GM12878 (cell line): ENCODE data around the gene ITSN2. TPM values are rescaled to one million over a fixed set of nuclear protein-coding genes. Genes with fewer than 3 reads are reported as not detected.

Source experiments
- ASH2L ChIP-seq: fragments of 300-600, 200-600 bp; sonication (generic); IDR thresholded peaks from 2 replicates; pipeline ENCODE4 v1.6.1; 2017; ENCODE audit warnings: low read depth, mild to moderate bottlenecking, borderline replicate concordance
- BACH1 ChIP-seq: fragments of 450-650 bp; IDR thresholded peaks from 2 replicates; pipeline ENCODE4 v1.6.1; 2017; ENCODE audit warnings: mild to moderate bottlenecking, borderline replicate concordance
- BMI1 ChIP-seq: fragments of 450-650 bp; IDR thresholded peaks from 2 replicates; pipeline ENCODE4 v1.6.1; 2016; ENCODE audit warnings: mild to moderate bottlenecking, moderate library complexity, borderline replicate concordance
- CHD4 ChIP-seq: fragments of 200-600 bp; sonication (generic); IDR thresholded peaks from 2 replicates; pipeline ENCODE4 v1.6.1; 2016; ENCODE audit warnings: mild to moderate bottlenecking
- CREM ChIP-seq: IDR thresholded peaks from 2 replicates; pipeline ENCODE4 v1.6.1; 2014; ENCODE audit warnings: antibody characterized with exemption, low read depth
- E2F4 ChIP-seq: IDR thresholded peaks from 2 replicates; pipeline ENCODE4 v1.6.1; 2012; ENCODE audit warnings: low read depth, low read length, improper control_type of control experiment
- ETV6 ChIP-seq, 2 experiments: fragments of 450-650 bp in 1 of 2; IDR thresholded peaks in 1 of 2; conservative IDR thresholded peaks in 1 of 2; 2 replicates each; pipeline ENCODE4 v1.6.1; 2014; ENCODE audit warnings: antibody characterized with exemption in 1 of 2, borderline replicate concordance in 1 of 2, low read depth in 1 of 2, mild to moderate bottlenecking in 1 of 2, moderate library complexity in 1 of 2
- HDGF ChIP-seq: fragments of 450-650 bp; IDR thresholded peaks from 2 replicates; pipeline ENCODE4 v1.6.1; 2016; ENCODE audit warnings: antibody characterized with exemption
- MTA2 ChIP-seq: fragments of 450-650 bp; IDR thresholded peaks from 2 replicates; pipeline ENCODE4 v1.6.1; 2016; ENCODE audit warnings: low read depth, mild to moderate bottlenecking, moderate library complexity
- MYC ChIP-seq: IDR thresholded peaks from 2 replicates; pipeline ENCODE4 v1.6.1; 2011; ENCODE audit warnings: mild to moderate bottlenecking, low read length, moderate library complexity, inconsistent platforms; ENCODE audit not compliant: insufficient read depth, insufficient replicate concordance, insufficient read length, severe bottlenecking
- PAX5 ChIP-seq: IDR thresholded peaks from 2 replicates; pipeline ENCODE4 v1.6.1; 2011; ENCODE audit warnings: low read depth, low read length, borderline replicate concordance
- PKNOX1 ChIP-seq: fragments of 450-650 bp; IDR thresholded peaks from 2 replicates; pipeline ENCODE4 v1.6.1; 2016; ENCODE audit warnings: mild to moderate bottlenecking
- RB1 ChIP-seq: fragments of 450-650 bp; formaldehyde crosslinking; IDR thresholded peaks from 2 replicates; pipeline ENCODE4 v1.6.1; 2017; ENCODE audit warnings: mild to moderate bottlenecking, borderline replicate concordance
- RCOR1 ChIP-seq: conservative IDR thresholded peaks from 2 replicates; pipeline ENCODE4 v1.6.1; 2012; ENCODE audit warnings: low read depth, low read length, improper control_type of control experiment
- SMAD5 ChIP-seq: IDR thresholded peaks from 2 replicates; pipeline ENCODE4 v1.6.1; 2016; ENCODE audit warnings: antibody characterized with exemption, low read depth
- SREBF1 ChIP-seq: IDR thresholded peaks from 2 replicates; pipeline ENCODE4 v1.6.1; 2012; ENCODE audit warnings: mild to moderate bottlenecking, low read length
- SRF ChIP-seq, 2 experiments: IDR thresholded peaks; 2 replicates each; pipeline ENCODE4 v1.6.1; 2011; ENCODE audit warnings: low read depth in 2 of 2, low read length in 2 of 2, mild to moderate bottlenecking in 1 of 2, moderate library complexity in 1 of 2
- ZNF207 ChIP-seq: fragments of 450-650 bp; IDR thresholded peaks from 2 replicates; pipeline ENCODE4 v1.6.1; 2014; ENCODE audit warnings: antibody characterized with exemption, mild to moderate bottlenecking, borderline replicate concordance
- ZNF217 ChIP-seq: fragments of 450-650 bp; IDR thresholded peaks from 2 replicates; pipeline ENCODE4 v1.6.1; 2017; ENCODE audit warnings: antibody characterized with exemption, mild to moderate bottlenecking
- ZNF24 ChIP-seq: fragments of 450-650 bp; IDR thresholded peaks from 2 replicates; pipeline ENCODE4 v1.6.1; 2017; ENCODE audit warnings: antibody characterized with exemption, mild to moderate bottlenecking
- polyA plus RNA-seq, 11 experiments: library from polyadenylated mRNA; depleted of rRNA in 4 of 11; unstranded in 6 of 11; stranded (reverse) in 5 of 11; fragments of >200 nt; fragmentation: Nextera tagmentation in 4 of 11; fragmentation: Illumina TruSeq in 1 of 11; extraction: Ambion mirVana in 4 of 11; extraction: Trizol in 1 of 11; gene quantifications; 1 replicate in 1 of 11; 2 replicates in 10 of 11; pipeline versions ENCODE4 v1.2.1 to v1.2.3, GENCODE V29; 2011 to 2016; ENCODE audit warnings: inconsistent platforms in 2 of 11, missing spikeins in 2 of 11, low read depth in 1 of 11
- total RNA-seq, 4 experiments: library from RNA; depleted of rRNA in 3 of 4; stranded (reverse); fragments of >200 nt in 3 of 4; fragmentation: Illumina TruSeq in 1 of 4; extraction: Trizol in 1 of 4; gene quantifications; 2 replicates each; pipeline versions ENCODE4 v1.2.1 to v1.2.3, GENCODE V29; 2013 to 2021
- TF ChIP-seq, protein P1 (sequence below): IDR thresholded peaks from 2 replicates; pipeline ENCODE4 v1.6.1; 2011; ENCODE audit warnings: borderline replicate concordance, low read depth, mild to moderate bottlenecking, moderate library complexity, low read length; ENCODE audit not compliant: insufficient read depth, poor library complexity, severe bottlenecking
- TF ChIP-seq, protein P2 (sequence below): fragments of 450-650 bp; IDR thresholded peaks from 2 replicates; pipeline ENCODE4 v1.6.1; 2017; ENCODE audit warnings: low read depth, mild to moderate bottlenecking, moderate library complexity

ITSN2 gene
- total and polyA plus RNA-seq, 10 of the 15 experiments (the other 5 are each of a cell fraction or from before 2014, with no cell fraction given) = 20.5 to 80.0 (median 54.7) TPM

DNA sequence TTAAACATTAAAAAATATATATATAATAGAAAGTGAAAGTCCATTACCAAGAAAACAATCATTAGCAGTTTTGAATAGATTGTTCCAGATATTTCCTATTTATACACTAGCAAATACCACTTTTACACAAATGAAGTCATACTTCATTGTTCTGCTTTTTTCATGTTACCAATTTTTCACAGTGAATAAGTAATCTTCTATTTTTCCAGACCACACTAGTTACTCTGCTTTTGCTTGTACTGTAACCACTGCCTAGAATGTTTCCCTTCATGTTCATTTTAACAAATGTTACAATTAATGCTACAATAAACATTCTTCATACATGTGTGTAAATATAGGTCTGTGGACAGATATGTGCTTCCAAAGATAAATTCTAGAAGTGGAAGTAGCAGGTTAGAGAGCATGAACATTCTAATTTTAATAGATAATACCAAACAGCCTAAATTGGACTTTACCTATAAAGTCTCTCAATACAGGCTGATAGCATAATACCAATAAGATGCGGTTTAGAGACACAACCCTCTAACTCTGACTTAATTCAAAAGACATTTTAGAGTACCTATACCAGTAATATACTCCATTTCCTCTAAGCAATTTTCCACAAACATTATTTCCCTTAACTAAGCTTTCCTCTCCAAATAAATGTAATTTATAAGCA is 17.0 kb downstream of the ITSN2 start (continued):
- TF ChIP-seq, protein P1, sequence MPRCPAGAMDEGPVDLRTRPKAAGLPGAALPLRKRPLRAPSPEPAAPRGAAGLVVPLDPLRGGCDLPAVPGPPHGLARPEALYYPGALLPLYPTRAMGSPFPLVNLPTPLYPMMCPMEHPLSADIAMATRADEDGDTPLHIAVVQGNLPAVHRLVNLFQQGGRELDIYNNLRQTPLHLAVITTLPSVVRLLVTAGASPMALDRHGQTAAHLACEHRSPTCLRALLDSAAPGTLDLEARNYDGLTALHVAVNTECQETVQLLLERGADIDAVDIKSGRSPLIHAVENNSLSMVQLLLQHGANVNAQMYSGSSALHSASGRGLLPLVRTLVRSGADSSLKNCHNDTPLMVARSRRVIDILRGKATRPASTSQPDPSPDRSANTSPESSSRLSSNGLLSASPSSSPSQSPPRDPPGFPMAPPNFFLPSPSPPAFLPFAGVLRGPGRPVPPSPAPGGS = no peak
- TF ChIP-seq BMI1 (peak; percentile 69; the same call in 1 of the 2 replicates), ZNF217 (peak; percentile 83; the same call in 1 of the 2 replicates), PKNOX1 (no peak), ZNF207 (no peak), RB1 (no peak; the same call in 1 of the 2 replicates), CREM (peak; percentile 55; the same call in 1 of the 2 replicates), SRF (IDR thresholded peaks at IDR 0.05; ENCODE audit: low read depth in 2 of 2, low read length in 2 of 2) (no peak), RCOR1 (0 out of 2 replicates have a peak, but pooled peaks have one; percentile 38), ETV6 (conservative IDR thresholded peaks at IDR 0.05 in 1 of 2, IDR thresholded peaks at IDR 0.05 in 1 of 2; ENCODE audit: borderline replicate concordance in 1 of 2, low read depth in 1 of 2) (no peak), ASH2L (no peak), BACH1 (peak; percentile 63; the same call in 1 of the 2 replicates), MTA2 (peak; percentile 97), HDGF (no peak), E2F4 (no peak), SMAD5 (no peak), PAX5 (no peak), MYC (no peak), SREBF1 (no peak), ZNF24 (peak; percentile 58; the same call in 1 of the 2 replicates), CHD4 (no peak)
- TF ChIP-seq, protein P2, sequence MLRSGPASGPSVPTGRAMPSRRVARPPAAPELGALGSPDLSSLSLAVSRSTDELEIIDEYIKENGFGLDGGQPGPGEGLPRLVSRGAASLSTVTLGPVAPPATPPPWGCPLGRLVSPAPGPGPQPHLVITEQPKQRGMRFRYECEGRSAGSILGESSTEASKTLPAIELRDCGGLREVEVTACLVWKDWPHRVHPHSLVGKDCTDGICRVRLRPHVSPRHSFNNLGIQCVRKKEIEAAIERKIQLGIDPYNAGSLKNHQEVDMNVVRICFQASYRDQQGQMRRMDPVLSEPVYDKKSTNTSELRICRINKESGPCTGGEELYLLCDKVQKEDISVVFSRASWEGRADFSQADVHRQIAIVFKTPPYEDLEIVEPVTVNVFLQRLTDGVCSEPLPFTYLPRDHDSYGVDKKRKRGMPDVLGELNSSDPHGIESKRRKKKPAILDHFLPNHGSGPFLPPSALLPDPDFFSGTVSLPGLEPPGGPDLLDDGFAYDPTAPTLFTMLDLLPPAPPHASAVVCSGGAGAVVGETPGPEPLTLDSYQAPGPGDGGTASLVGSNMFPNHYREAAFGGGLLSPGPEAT = peak; percentile 84
